Rectal smooth muscle tissue (tissue), 1 donor: ENCODE results near the gene AGPAT4.

Experiments
- H3K27ac ChIP-seq: one replicate; pipeline ENCODE4 v1.7.0; 2013; ENCODE audit warnings: low read depth, low read length, inconsistent platforms
- H3K27me3 ChIP-seq: one replicate; pipeline ENCODE4 v1.7.0; 2013; ENCODE audit warnings: low read length; ENCODE audit not compliant: control insufficient read depth, insufficient read depth
- H3K36me3 ChIP-seq: one replicate; pipeline ENCODE4 v1.7.0; 2013; ENCODE audit warnings: low read length; ENCODE audit not compliant: control insufficient read depth, insufficient read depth
- H3K4me1 ChIP-seq: one replicate; pipeline ENCODE4 v1.7.0; 2013; ENCODE audit warnings: low read length; ENCODE audit not compliant: control insufficient read depth, insufficient read depth
- H3K4me3 ChIP-seq: one replicate; pipeline ENCODE4 v1.7.0; 2013; ENCODE audit warnings: low read length
- H3K9ac ChIP-seq: one replicate; pipeline ENCODE4 v1.7.0; 2013; ENCODE audit warnings: low read length

The AGPAT4 gene

DNA sequence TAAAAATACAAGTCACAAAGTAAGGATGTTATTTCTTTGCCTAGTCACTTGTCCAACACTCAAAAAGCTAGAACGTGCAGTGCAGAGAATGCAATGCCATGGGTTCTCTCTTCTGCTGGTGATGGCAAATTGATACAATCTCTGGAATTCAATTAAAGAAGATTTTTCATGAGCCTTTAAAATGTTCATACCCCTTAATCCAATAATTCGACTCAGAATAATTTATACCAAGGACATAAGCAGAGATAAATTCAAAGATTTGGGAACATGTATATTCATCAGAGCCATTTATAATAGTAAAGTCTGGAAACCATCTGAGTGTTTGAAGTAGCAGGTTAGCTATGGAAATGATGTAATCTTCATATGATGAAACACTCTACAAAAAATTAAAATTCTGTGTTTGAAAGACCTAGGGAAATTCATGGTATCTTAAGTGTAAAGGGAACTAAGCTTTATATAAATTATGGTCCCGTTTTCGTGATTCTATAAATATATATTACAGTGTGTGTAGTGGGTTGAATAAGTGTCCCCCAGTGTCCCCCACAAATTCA, 2.8 kb upstream of the AGPAT4 start:
- H3K27me3 ChIP-seq: no peaks in the 10 kb centered on the region
- no peak overlapping the region for H3K4me3 ChIP-seq
- no peak overlapping the region for H3K9ac ChIP-seq
- H3K4me1 ChIP-seq: peaks cover 9% of the 10 kb centered on the region
- H3K36me3 ChIP-seq: no peaks in the 10 kb centered on the region
- no peak overlapping the region for H3K27ac ChIP-seq

DNA sequence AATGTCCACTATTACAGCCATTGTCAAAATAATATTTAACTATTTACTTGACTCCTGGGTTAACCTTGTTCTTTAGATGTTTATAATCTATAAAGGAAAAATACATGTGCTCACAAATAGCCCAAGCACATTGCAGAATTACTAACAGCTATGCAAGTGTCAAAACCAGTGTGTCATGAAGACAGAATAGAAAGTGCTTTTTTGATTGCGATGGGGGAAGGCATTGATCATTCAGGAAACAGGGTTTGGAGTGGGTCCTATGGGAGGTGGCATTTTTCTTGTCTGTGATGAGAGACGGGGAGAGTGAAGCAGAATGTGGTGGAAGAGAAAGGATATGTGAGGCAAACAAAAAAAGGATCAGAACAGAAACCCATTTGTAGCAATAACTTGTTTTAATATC, 1.0 kb upstream of the AGPAT4 start:
- Histone ChIP-seq H3K36me3 (no peaks in the 10 kb centered on the region), H3K9ac (no peak overlapping the region), H3K27me3 (no peaks in the 10 kb centered on the region), H3K4me3 (no peak overlapping the region), H3K4me1 (peaks cover 10% of the 10 kb centered on the region), H3K27ac (no peak overlapping the region)

DNA sequence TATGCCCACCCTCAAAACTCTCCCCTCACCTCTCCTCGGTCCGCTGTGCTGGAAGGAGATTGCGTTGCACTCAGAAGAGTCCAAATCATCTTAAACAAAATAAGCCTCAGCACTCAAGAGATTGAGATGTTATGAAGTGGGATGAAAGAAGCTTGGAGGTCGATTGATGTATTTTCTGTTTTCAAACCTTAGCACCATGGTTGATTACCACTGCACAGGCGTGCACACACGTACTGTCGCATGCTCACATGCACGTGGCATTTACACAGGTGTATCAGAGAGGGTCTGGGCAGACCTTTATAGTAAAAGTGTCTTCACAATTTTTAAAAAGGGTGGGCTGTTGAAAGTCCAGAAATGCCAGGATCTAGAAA, 612 bp upstream of the AGPAT4 start:
- Histone ChIP-seq H3K9ac (peak overlapping the region; percentile 80), H3K27me3 (no peaks in the 10 kb centered on the region), H3K27ac (peak overlapping the region; percentile 72), H3K36me3 (no peaks in the 10 kb centered on the region), H3K4me3 (peak overlapping the region; percentile 74), H3K4me1 (peaks cover 10% of the 10 kb centered on the region)

DNA sequence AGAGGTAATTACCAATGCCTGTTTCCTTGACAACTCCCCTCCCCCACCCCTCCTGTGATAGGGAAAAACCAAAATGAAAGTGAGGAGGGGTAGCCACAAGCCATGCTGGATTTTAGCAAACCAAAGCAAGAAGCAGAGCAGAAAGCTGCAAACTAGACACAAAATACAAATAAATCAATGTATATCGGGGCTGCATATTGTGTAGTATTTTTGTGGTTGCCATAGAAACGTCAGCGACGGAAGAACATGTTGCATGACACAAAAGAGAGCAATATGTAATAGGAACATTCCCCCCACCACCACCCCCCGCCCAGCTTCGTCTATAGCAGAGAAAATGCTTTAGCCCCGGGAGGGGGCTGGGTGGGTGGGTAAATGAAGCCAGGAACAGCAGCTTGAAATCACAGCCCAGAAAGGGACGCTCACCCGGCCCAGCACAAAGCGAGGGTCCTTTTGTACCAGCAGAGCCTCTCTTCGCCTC, 548 bp downstream of the AGPAT4 start:
- no peak overlapping the region for H3K9ac ChIP-seq
- no peaks in the 10 kb centered on the region for H3K36me3 ChIP-seq
- no peaks in the 10 kb centered on the region for H3K27me3 ChIP-seq
- peaks cover 11% of the 10 kb centered on the region for H3K4me1 ChIP-seq
- H3K27ac ChIP-seq: peak overlapping the region; percentile 74
- H3K4me3 ChIP-seq: peak overlapping the region; percentile 74

DNA sequence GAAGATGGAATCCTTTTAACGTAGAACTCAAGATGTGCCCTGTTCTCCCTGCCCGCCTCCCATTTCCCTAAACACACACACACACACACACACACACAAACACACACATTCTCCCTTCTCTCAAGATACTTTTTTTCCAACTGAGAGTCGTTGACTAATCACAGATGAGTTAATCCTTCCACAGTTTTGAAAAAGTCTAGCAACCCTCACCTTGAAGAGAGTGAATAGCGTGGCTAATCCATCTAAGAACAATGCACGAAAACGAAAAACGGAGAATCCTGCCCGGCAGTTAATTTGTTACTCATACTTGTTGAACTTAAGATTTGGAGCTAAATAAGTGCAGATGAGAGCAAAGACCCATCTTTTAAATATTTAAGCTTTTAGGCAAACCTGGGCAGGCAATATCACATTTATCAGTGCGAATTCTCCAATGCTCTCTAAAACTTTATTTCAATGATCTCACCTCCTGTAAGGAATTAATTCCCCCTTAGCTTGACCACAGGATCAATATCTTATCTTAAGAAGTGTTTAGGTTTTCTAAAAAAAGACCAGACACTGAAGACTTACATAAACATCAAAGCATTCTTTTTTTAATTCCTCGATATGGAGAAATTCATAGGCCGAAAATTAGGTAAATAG, 1.1 kb downstream of the AGPAT4 start:
- peak overlapping the region; percentile 74 for H3K4me3 ChIP-seq
- H3K36me3 ChIP-seq: no peaks in the 10 kb centered on the region
- H3K27ac ChIP-seq: no peak overlapping the region
- H3K4me1 ChIP-seq: peaks cover 12% of the 10 kb centered on the region
- H3K9ac ChIP-seq: no peak overlapping the region
- no peaks in the 10 kb centered on the region for H3K27me3 ChIP-seq

DNA sequence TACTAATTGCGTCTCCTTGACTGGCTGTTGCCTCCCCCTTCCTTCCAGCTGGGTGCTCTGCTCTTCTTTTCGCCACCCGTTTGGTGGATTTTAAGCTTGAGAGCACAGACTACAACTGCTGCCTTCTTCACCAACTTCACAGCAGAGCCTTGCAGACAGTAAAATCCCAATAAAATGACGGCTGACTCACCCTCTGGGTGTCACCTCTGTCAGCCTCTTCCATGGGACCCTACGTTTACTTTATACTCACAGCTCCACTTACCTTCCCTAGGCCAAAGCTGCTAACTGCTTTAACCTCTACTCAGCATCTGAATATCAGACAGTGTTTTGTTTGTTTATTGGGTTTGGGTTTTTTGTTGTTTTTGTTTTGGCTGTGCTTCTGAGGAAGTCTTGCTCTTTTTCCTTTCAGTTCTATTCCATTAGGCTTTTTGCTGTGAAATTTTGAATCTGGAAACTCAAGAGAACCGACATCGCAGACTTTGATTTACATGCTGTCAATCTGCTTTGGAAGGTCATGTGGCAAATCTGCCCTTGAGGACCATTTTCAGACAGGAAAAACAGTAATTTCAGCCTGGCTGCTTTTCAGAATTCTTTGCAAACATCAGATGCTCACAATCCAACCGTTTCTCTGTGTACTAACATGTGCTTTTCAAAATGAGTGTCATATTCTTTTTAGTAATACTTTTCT, 2.4 kb downstream of the AGPAT4 start:
- Histone ChIP-seq H3K9ac (no peak overlapping the region), H3K27me3 (no peaks in the 10 kb centered on the region), H3K27ac (no peak overlapping the region), H3K4me1 (peaks cover 12% of the 10 kb centered on the region), H3K36me3 (no peaks in the 10 kb centered on the region), H3K4me3 (no peak overlapping the region)

DNA sequence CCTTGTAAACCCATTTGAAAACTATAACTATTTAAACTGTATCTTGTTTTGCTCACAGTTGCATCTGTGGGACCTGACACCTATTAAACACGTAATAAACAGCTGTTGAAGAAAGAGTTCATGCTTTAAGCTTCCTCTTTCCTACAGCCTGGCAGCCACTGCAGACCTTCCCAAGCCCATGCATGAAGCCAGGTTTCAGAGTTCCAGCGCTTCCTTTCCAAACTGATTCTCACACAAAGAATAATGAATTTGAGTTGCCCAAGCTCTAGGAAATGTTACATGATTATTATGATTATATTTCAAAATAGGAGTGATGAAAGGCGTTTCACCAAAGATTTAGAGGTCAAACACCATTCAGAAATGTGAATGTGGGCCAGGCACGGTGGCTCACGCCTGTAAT, 3.7 kb downstream of the AGPAT4 start:
- Histone ChIP-seq H3K36me3 (no peaks in the 10 kb centered on the region), H3K9ac (no peak overlapping the region), H3K27ac (no peak overlapping the region), H3K4me3 (no peak overlapping the region), H3K27me3 (no peaks in the 10 kb centered on the region), H3K4me1 (peaks cover 12% of the 10 kb centered on the region)

DNA sequence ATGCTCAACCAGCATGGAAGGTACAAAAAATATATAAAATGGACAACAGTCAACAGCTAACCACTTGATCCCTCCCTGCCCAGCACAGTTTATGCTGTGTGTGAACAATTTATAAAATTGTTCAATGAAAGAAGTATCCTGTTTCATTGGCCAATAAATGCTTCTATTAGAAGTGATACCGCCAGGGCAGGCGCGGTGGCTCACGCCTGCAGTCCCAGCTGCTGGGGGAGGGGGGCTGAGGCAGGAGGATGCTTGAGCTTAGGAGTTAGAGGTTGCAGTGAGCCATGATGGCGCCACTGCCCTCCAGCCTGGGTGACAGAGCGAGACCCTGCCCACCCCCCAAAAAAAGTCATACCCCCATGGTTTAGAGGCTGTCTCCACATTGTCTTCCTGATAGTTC, 4.6 kb downstream of the AGPAT4 start:
- no peak overlapping the region for H3K27ac ChIP-seq
- no peaks in the 10 kb centered on the region for H3K36me3 ChIP-seq
- no peak overlapping the region for H3K9ac ChIP-seq

DNA sequence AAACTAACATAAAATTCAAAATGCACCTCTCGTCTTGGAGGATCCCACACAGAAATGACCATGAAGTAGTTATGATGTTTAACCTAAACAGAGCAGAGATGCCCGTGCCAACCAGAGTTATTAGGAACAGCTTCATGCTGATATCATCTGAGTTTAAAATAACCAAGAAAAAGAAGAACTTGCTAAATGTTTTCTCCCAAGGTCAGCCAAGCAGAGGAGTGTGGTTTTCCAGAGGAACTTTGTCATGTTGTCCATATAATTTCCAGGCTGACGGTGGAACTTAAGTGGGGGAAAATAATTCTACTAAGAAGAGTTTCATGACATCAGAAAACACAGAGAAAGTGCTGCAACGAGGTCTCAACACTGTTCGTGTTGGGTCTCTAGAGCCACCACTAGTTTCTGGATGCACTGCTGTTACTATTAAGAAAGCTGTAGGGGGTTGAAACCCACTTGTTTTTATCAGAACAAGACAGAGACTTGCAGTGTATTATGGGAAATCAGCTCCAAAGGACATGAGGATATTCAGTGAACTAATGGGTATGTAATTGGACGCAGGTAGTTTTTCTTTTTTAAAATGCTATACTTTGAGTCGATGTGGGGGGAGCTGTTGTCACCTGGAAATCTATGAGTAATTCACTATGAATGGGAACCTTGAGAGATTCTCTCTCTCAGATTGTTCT, 5.2 kb downstream of the AGPAT4 start:
- Histone ChIP-seq H3K27me3 (no peaks in the 10 kb centered on the region), H3K9ac (no peak overlapping the region), H3K36me3 (peaks cover 3% of the 10 kb centered on the region), H3K27ac (no peak overlapping the region), H3K4me3 (no peak overlapping the region), H3K4me1 (peaks cover 8% of the 10 kb centered on the region)

More for the DNA sequence above, 4.6 kb downstream of the AGPAT4 start:
- no peak overlapping the region for H3K4me3 ChIP-seq
- H3K27me3 ChIP-seq: no peaks in the 10 kb centered on the region
- H3K4me1 ChIP-seq: peaks cover 9% of the 10 kb centered on the region

DNA sequence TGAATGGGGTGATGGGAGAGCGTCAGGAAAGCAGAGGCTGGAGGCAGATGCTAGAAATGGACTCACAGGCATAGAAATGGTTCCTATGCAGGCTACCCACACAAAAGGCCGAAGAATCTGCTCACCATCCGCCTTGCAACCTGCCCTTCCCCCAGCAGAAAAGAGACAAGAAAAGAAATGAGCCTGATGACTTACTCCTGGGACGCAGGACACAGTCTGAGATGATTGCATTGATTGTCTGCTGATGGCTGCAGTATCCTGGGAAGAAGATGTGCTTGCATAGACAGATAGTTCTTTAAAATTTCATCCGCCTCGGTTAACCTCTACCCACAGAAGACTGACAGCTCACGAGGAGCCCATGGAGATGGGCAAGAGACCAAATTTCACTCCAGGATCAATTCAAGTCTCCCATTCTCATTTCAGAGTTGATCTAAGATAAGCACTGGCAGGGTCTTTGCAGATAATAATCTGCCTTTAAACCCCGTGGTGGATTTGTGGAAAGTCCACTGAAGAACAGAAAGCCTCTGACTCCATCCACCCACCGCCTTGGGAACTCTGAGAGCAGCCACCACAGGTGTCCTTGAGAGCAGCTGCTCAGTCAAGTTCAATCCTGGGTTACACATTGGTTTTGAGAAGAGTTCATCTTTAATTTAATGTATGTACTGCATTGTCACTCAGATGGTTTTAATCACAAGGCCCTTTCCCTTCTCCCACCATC, 7.2 kb downstream of the AGPAT4 start:
- Histone ChIP-seq H3K4me3 (no peak overlapping the region), H3K9ac (no peak overlapping the region), H3K27ac (no peak overlapping the region), H3K4me1 (peaks cover 2% of the 10 kb centered on the region), H3K36me3 (peaks cover 3% of the 10 kb centered on the region), H3K27me3 (no peaks in the 10 kb centered on the region)

DNA sequence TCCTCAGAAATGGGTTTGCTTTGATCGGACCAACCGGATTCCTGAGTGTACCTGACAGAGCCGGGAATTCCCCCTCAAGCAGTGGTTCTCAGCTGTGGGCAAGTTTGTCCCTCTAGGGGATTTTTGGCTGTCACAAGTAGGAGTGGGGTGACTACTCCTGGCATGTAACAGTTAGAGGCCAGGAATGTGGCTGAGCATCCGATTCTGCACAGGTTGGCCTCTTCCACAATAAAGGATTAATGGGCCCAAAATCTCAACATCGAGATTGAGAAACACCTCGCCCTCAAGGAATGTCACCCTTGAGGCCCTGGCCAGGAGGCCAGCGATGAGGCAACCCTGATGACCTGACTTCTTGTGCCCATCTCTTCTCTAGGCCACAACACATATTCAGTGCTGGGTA, 7.9 kb downstream of the AGPAT4 start:
- Histone ChIP-seq H3K4me1 (peaks cover 2% of the 10 kb centered on the region), H3K9ac (no peak overlapping the region), H3K36me3 (peaks cover 3% of the 10 kb centered on the region), H3K27ac (no peak overlapping the region), H3K4me3 (no peak overlapping the region), H3K27me3 (no peaks in the 10 kb centered on the region)

DNA sequence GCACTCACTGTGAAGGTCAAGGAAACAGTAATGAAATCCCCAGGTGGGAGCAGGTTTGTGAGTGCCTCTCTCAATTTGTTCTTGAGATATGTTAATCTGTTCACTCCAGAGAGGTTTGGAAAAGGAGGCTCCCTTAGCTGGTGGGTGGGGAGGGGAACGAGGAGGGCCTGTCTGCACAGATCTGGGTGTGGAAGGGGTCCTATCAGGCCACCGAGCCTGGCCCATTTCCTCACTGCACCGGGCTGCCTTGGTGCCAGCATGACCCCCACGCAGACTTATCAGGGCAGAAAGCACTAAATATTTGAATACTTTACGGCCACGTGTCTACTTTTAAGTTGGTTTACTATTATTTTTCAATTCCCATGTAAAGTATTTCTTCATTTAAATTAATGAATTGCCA, 8.3 kb downstream of the AGPAT4 start:
- Histone ChIP-seq H3K4me3 (no peak overlapping the region), H3K27ac (no peak overlapping the region), H3K27me3 (no peaks in the 10 kb centered on the region), H3K36me3 (peaks cover 3% of the 10 kb centered on the region), H3K9ac (no peak overlapping the region), H3K4me1 (peaks cover 2% of the 10 kb centered on the region)
